HEK293T (cell line): ENCODE results near the gene SMC5.

Source experiments
- CTCF ChIA-PET: fragments of 350-600 bp; formaldehyde crosslinking; extraction: SDS; loops from one replicate; lab custom pipeline; 2021; ENCODE audit warnings: antibody characterized with exemption, inconsistent platforms; lab: Yijun Ruan, JAX
- POLR2A ChIA-PET: fragments of 350-600 bp; formaldehyde crosslinking; extraction: SDS; loops from one replicate; lab custom pipeline; 2020; ENCODE audit warnings: antibody characterized with exemption, inconsistent platforms; lab: Yijun Ruan, JAX
- DNase-seq: peaks from one replicate; pipeline ENCODE4 v3.0.0; 2012; ENCODE audit warnings: mixed read lengths; ENCODE audit errors: extremely low spot score
- ARNT ChIP-seq: fragments of 450-650 bp; IDR thresholded peaks from 2 replicates; pipeline ENCODE4 v1.6.1; 2017; ENCODE audit warnings: mild to moderate bottlenecking
- BHLHE40 ChIP-seq: fragments of 450-650 bp; IDR thresholded peaks from 2 replicates; pipeline ENCODE4 v1.6.1; 2016; ENCODE audit warnings: mild to moderate bottlenecking, moderate library complexity, borderline replicate concordance
- CTBP1 ChIP-seq: fragments of 450-650 bp; IDR thresholded peaks from 2 replicates; pipeline ENCODE4 v1.6.1; 2016; ENCODE audit warnings: borderline replicate concordance
- ELF4 ChIP-seq: fragments of 450-650 bp; IDR thresholded peaks from 2 replicates; pipeline ENCODE4 v1.6.1; 2017; ENCODE audit warnings: antibody characterized with exemption
- FOXA1 ChIP-seq: fragments of 450-650 bp; IDR thresholded peaks from 2 replicates; pipeline ENCODE4 v1.6.1; 2016; ENCODE audit warnings: mild to moderate bottlenecking
- FOXK2 ChIP-seq: fragments of 450-650 bp; IDR thresholded peaks from 2 replicates; pipeline ENCODE4 v1.6.1; 2016; ENCODE audit warnings: mild to moderate bottlenecking
- FOXM1 ChIP-seq: fragments of 450-650 bp; IDR thresholded peaks from 2 replicates; pipeline ENCODE4 v1.6.1; 2017; ENCODE audit warnings: mild to moderate bottlenecking, borderline replicate concordance
- HDGF ChIP-seq: fragments of 450-650 bp; IDR thresholded peaks from 2 replicates; pipeline ENCODE4 v1.6.1; 2017; ENCODE audit warnings: antibody characterized with exemption, borderline replicate concordance
- L3MBTL2 ChIP-seq: fragments of 450-650 bp; conservative IDR thresholded peaks from 2 replicates; pipeline ENCODE4 v1.6.1; 2016; ENCODE audit warnings: mild to moderate bottlenecking
- LEF1 ChIP-seq: fragments of 450-650 bp; IDR thresholded peaks from 2 replicates; pipeline ENCODE4 v1.6.1; 2017; ENCODE audit warnings: mild to moderate bottlenecking, borderline replicate concordance
- NFRKB ChIP-seq: fragments of 450-650 bp; IDR thresholded peaks from 2 replicates; pipeline ENCODE4 v1.6.1; 2016; ENCODE audit warnings: mild to moderate bottlenecking, moderate library complexity
- PKNOX1 ChIP-seq: fragments of 450-650 bp; IDR thresholded peaks from 2 replicates; pipeline ENCODE4 v1.6.1; 2016
- SP1 ChIP-seq: fragments of 450-650 bp; IDR thresholded peaks from 2 replicates; pipeline ENCODE4 v1.6.1; 2017
- SUZ12 ChIP-seq: fragments of 450-650 bp; IDR thresholded peaks from 2 replicates; pipeline ENCODE4 v1.6.1; 2016; ENCODE audit warnings: mild to moderate bottlenecking
- TARDBP ChIP-seq: fragments of 450-650 bp; IDR thresholded peaks from 2 replicates; pipeline ENCODE4 v1.6.1; 2016
- ZNF384 ChIP-seq: fragments of 450-650 bp; IDR thresholded peaks from 2 replicates; pipeline ENCODE4 v1.6.1; 2016

The SMC5 gene

GRCh38 chr9:70292253-70292652 lies 33.5 kb downstream of the SMC5 start:
- DNase-seq: no peak
- ChIA-PET CTCF (no interaction called here), POLR2A (no interaction called here)
- TF ChIP-seq HDGF (no peak), SP1 (no peak), ELF4 (no peak), LEF1 (no peak)

GRCh38 chr9:70293214-70293613 lies 34.4 kb downstream of the SMC5 start:
- ChIA-PET CTCF (no interaction called here), POLR2A (no interaction called here)
- TF ChIP-seq ZNF384 (no peak), NFRKB (no peak), ELF4 (no peak), L3MBTL2 (no peak), CTBP1 (no peak), HDGF (no peak), FOXK2 (no peak), FOXM1 (no peak), TARDBP (no peak), LEF1 (no peak), BHLHE40 (no peak), ARNT (no peak), SP1 (no peak)
- no peak for DNase-seq

GRCh38 chr9:70297141-70297540 lies 38.4 kb downstream of the SMC5 start:
- POLR2A ChIA-PET: no interaction called here
- DNase-seq: no peak
- CTCF ChIA-PET: no interaction called here
- TF ChIP-seq ZNF384 (no peak), SUZ12 (no peak), ARNT (no peak), L3MBTL2 (no peak), TARDBP (no peak)

GRCh38 chr9:70298245-70298771 lies 39.5 kb downstream of the SMC5 start:
- ChIA-PET POLR2A (no interaction called here), CTCF (no interaction called here)
- TF ChIP-seq L3MBTL2 (no peak), LEF1 (no peak)
- no peak for DNase-seq

- ChIA-PET CTCF (no interaction called here), POLR2A (no interaction called here)
- DNase-seq: no peak
- TF ChIP-seq CTBP1 (no peak), NFRKB (no peak), L3MBTL2 (no peak), HDGF (no peak), BHLHE40 (no peak), FOXK2 (no peak), ZNF384 (no peak), SP1 (no peak), FOXA1 (no peak), LEF1 (no peak), FOXM1 (no peak), ELF4 (no peak), SUZ12 (no peak), PKNOX1 (no peak), TARDBP (no peak), ARNT (no peak)
Observed at GRCh38 chr9:70303268-70303667, 44.5 kb downstream of the SMC5 start.

GRCh38 chr9:70304810-70305209 lies 46.0 kb downstream of the SMC5 start:
- POLR2A ChIA-PET: no interaction called here
- no peak for DNase-seq
- TF ChIP-seq ELF4 (no peak), NFRKB (no peak), LEF1 (no peak), SUZ12 (no peak), L3MBTL2 (no peak), FOXK2 (no peak), HDGF (no peak), ARNT (no peak), ZNF384 (no peak), FOXM1 (no peak), CTBP1 (no peak)
- CTCF ChIA-PET: no interaction called here

GRCh38 chr9:70315389-70315788 lies 56.6 kb downstream of the SMC5 start:
- DNase-seq: no peak
- CTCF ChIA-PET: no interaction called here
- no peak for TF ChIP-seq ELF4
- no peak for TF ChIP-seq FOXK2
- POLR2A ChIA-PET: no interaction called here

- POLR2A ChIA-PET: no interaction called here
- TF ChIP-seq SP1 (no peak), BHLHE40 (no peak), HDGF (no peak), FOXM1 (no peak), FOXA1 (no peak), ARNT (no peak), FOXK2 (no peak), SUZ12 (no peak), TARDBP (no peak), LEF1 (no peak), NFRKB (no peak), PKNOX1 (no peak), ZNF384 (no peak), ELF4 (no peak), L3MBTL2 (no peak), CTBP1 (no peak)
- CTCF ChIA-PET: no interaction called here
- no peak for DNase-seq
Observed at GRCh38 chr9:70318002-70318401, 59.2 kb downstream of the SMC5 start.
